Psoas muscle (tissue), 8 donors: Measurements from ENCODE around the gene LTB4R. TPM values are rescaled to one million over a fixed set of nuclear protein-coding genes. Genes with fewer than 3 reads are reported as not detected.

ENCODE experiments used
- ATAC-seq, 4 donors: fragments of 200-7000 bp; cut with Tn5 transposase; one replicate each; pipeline ENCODE4 v1.9.1; 2020; ENCODE audit warnings: moderate library complexity in 3 of 4, mild to moderate bottlenecking in 2 of 4
- DNase-seq, 2 donors: peaks; one replicate each; pipeline ENCODE4 v3.0.0-alpha.2; 2020
- H3K27ac ChIP-seq: fragments of 200-600 bp; one replicate; pipeline ENCODE4 v1.8.0; 2022
- H3K27me3 ChIP-seq, 3 donors: fragments of 200-600 bp in 1 of 3; one replicate each; pipeline versions ENCODE4 v1.6.1 to v1.8.0; 2013 to 2022; ENCODE audit warnings: low read length in 2 of 3, mild to moderate bottlenecking in 2 of 3, moderate library complexity in 1 of 3; ENCODE audit not compliant: insufficient read depth in 3 of 3
- H3K36me3 ChIP-seq, 2 donors: fragments of 200-600 bp in 1 of 2; one replicate each; pipeline versions ENCODE4 v1.6.1 to v1.8.0; 2013 to 2022; ENCODE audit warnings: low read depth in 1 of 2, mild to moderate bottlenecking in 1 of 2, moderate library complexity in 1 of 2; ENCODE audit not compliant: insufficient read depth in 1 of 2
- H3K4me1 ChIP-seq: fragments of 200-600 bp; one replicate; pipeline ENCODE4 v1.8.0; 2022
- H3K4me3 ChIP-seq: fragments of 200-600 bp; one replicate; pipeline ENCODE4 v1.8.0; 2022; ENCODE audit warnings: mild to moderate bottlenecking
- H3K9me3 ChIP-seq: fragments of 200-600 bp; one replicate; pipeline ENCODE4 v1.8.0; 2022
- CTCF ChIP-seq: fragments of 200-600 bp; IDR thresholded peaks from one replicate; pipeline ENCODE4 v1.8.0; 2022; ENCODE audit warnings: antibody characterized with exemption
- WGBS, 3 donors: extraction: QIAGEN DNeasy Blood & Tissue Kit; methylation state at CpG; one replicate each; pipeline versions ENCODE4 v1.1.6 to v1.1.7; 2013; 5-methylcytosine and 5-hydroxymethylcytosine counted together
- intact Hi-C, 2 donors: fragments of 100-400 bp; cut with DNase I; formaldehyde crosslinking; loops; one replicate each; pipeline versions ENCODE4 v1.11.0 to v1.14.2; 2022
- polyA plus RNA-seq, 3 donors: library from polyadenylated mRNA; stranded (reverse); fragments of 200-250 nt; gene quantifications; one replicate each; pipeline ENCODE4 v1.2.3, GENCODE V29; 2013
- total RNA-seq, 4 donors: library from RNA; stranded (reverse); fragmentation: NEBNext Ultra II Directional in 2 of 4; extraction: Animal tissue kit (Norgen Biotek cat#: 25700) in 2 of 4; gene quantifications; one replicate each; pipeline versions ENCODE4 v1.2.1 to v1.2.4, GENCODE V29; 2021 to 2023
- donor health status: healthy with polysubstance abuse.
- donor health status: DM: no; HTN: no; CAD: no; lungs with moderate emphysema.
- donor health status: Bipolar disorder and iron deficiency.
- donor health status: healthy.
- donor health status: DM: yes; HTN: yes; CAD: no.
- donor health status: DM: no; HTN: no; CAD: no.
- donor health status: DM: no; HTN: no; CAD: no.
- donor health status: DM: yes; HTN: yes; CAD: no.

Gene LTB4R
- total and polyA plus RNA-seq, 7 donors, result 0.35 to 2.1 (median 1.9) TPM

- Histone ChIP-seq H3K27me3 (peaks cover 0 to 45% (median 3%) of the 10 kb centered on the region in 3 donors), H3K9me3 (no peaks in the 10 kb centered on the region), H3K4me3 (no peak overlapping the region), H3K27ac (no peak overlapping the region), H3K4me1 (no peaks in the 10 kb centered on the region), H3K36me3 (no peaks in the 10 kb centered on the region)
- 96% methylated on average over 4 of the region's 4 CpGs for WGBS, 3 donors
- ATAC-seq (no peak), DNase-seq (no peak)
- TF ChIP-seq CTCF, result no peak
- intact Hi-C loops, result no loop called here
Measured at GRCh38 chr14:24342889-24343288, 31.6 kb downstream of the LTB4R start.

- no peak for DNase-seq
- Histone ChIP-seq H3K27ac (no peak overlapping the region), H3K36me3 (no peaks in the 10 kb centered on the region), H3K4me1 (no peaks in the 10 kb centered on the region), H3K9me3 (no peaks in the 10 kb centered on the region), H3K27me3 (peaks cover 0 to 44% (median 3%) of the 10 kb centered on the region in 3 donors), H3K4me3 (no peak overlapping the region)
- no peak for TF ChIP-seq CTCF
- no peak for ATAC-seq
- 68 to 75% (median 71%) methylated on average over 7 of the region's 7 CpGs for WGBS, 3 donors
- intact Hi-C loops, result no loop called here
Measured at GRCh38 chr14:24343795-24344660, 32.7 kb downstream of the LTB4R start.

GRCh38 chr14:24347134-24347533 is 35.8 kb downstream of the LTB4R start:
- WGBS, 3 donors, result 23 to 46% (median 43%) methylated on average over 1 of the region's 1 CpG
- Histone ChIP-seq H3K27ac (no peak overlapping the region), H3K27me3 (peaks cover 0 to 43% (median 0%) of the 10 kb centered on the region in 3 donors), H3K4me3 (no peak overlapping the region), H3K36me3 (no peaks in the 10 kb centered on the region), H3K4me1 (no peaks in the 10 kb centered on the region), H3K9me3 (no peaks in the 10 kb centered on the region)
- intact Hi-C loops, result no loop called here
- no peak for TF ChIP-seq CTCF
- DNase-seq (no peak), ATAC-seq (no peak)

- Histone ChIP-seq H3K27ac (no peak overlapping the region), H3K4me1 (no peaks in the 10 kb centered on the region)
Measured at GRCh38 chr14:24348186-24348585, 36.9 kb downstream of the LTB4R start.

More at GRCh38 chr14:24348186-24348585, 36.9 kb downstream of the LTB4R start:
- Histone ChIP-seq H3K36me3 (no peaks in the 10 kb centered on the region), H3K9me3 (no peaks in the 10 kb centered on the region), H3K27me3 (peaks cover 0 to 51% (median 0%) of the 10 kb centered on the region in 3 donors), H3K4me3 (no peak overlapping the region)
- WGBS, 3 donors, result 83 to 93% (median 91%) methylated on average over 2 of the region's 2 CpGs
- DNase-seq (no peak), ATAC-seq (no peak)
- intact Hi-C loops, result no loop called here
- TF ChIP-seq CTCF, result no peak
